C1 segment of cervical spinal cord (tissue), 14 donors: ENCODE data around the gene SLC2A1.
A peak's percentile ranks its signal among the peaks of the same experiment; 100 is the strongest.
"Not testable (repeated sequence)": the region's sequence is repeated elsewhere in the genome, so short reads cannot be mapped to it uniquely, and the experiment has no call there.

ENCODE experiments used
- DNase-seq, 14 donors: peaks; one replicate each; lab custom pipeline; 2025; lab: John Stamatoyannopoulos, UW

Gene SLC2A1

GRCh38 chr1:42930178-42931107 lies 28.2 kb downstream of the SLC2A1 start:
- DNase-seq: no peak

GRCh38 chr1:42929434-42930177 lies 29.1 kb downstream of the SLC2A1 start:
- no peak for DNase-seq

- DNase-seq: no peak
These were observed 29.8 kb downstream of the SLC2A1 start for GRCh38 chr1:42928859-42929258.

GRCh38 chr1:42927920-42928505 lies 30.7 kb downstream of the SLC2A1 start:
- no peak for DNase-seq

GRCh38 chr1:42927274-42927841 lies 31.3 kb downstream of the SLC2A1 start:
- no peak for DNase-seq

- DNase-seq: no peak
These were observed 31.8 kb downstream of the SLC2A1 start for GRCh38 chr1:42926879-42927242.

GRCh38 chr1:42926235-42926878 lies 32.3 kb downstream of the SLC2A1 start:
- DNase-seq: no peak

GRCh38 chr1:42924851-42925760 lies 33.6 kb downstream of the SLC2A1 start:
- DNase-seq: peak in 3 of 14 donors; percentile 20 to 61 (median 60)

- peak; percentile 65 to 95 (median 92) for DNase-seq
These were observed 34.4 kb downstream of the SLC2A1 start for GRCh38 chr1:42924082-42924850.

- DNase-seq: no peak
These were observed 35.1 kb downstream of the SLC2A1 start for GRCh38 chr1:42923367-42924081.

- DNase-seq: peak in 6 of 14 donors; percentile 24 to 66 (median 38)
These were observed 35.8 kb downstream of the SLC2A1 start for GRCh38 chr1:42922687-42923366.

GRCh38 chr1:42921769-42922168 lies 36.9 kb downstream of the SLC2A1 start:
- DNase-seq: no peak

- DNase-seq: not testable (repeated sequence)
These were observed 39.0 kb downstream of the SLC2A1 start for GRCh38 chr1:42919651-42920050.

- no peak for DNase-seq
These were observed 41.5 kb downstream of the SLC2A1 start for GRCh38 chr1:42917241-42917495.

- no peak for DNase-seq
These were observed 43.2 kb downstream of the SLC2A1 start for GRCh38 chr1:42915456-42915855.

- DNase-seq: no peak
These were observed 44.5 kb downstream of the SLC2A1 start for GRCh38 chr1:42914092-42914627.

GRCh38 chr1:42913426-42914091 lies 45.1 kb downstream of the SLC2A1 start:
- peak in 3 of 14 donors; percentile 13 to 41 (median 31) for DNase-seq

- DNase-seq: no peak
These were observed 47.7 kb downstream of the SLC2A1 start for GRCh38 chr1:42910985-42911384.
